A549 (cell line): ENCODE results near the gene ABI3. TPM values are rescaled to one million over a fixed set of nuclear protein-coding genes. Genes with fewer than 3 reads are reported as not detected.

ENCODE experiments used
- ATAC-seq, 2 experiments: fragments of 200-7000 bp in 1 of 2; fragments of >200 bp in 1 of 2; cut with Nextera tagmentation in 1 of 2; cut with Tn5 transposase in 1 of 2; 3 replicates each; pipeline versions ENCODE4 v1.8.0 to v1.9.1; 2018 to 2020; ENCODE audit warnings: mild to moderate bottlenecking in 1 of 2, moderate library complexity in 1 of 2
- CTCF ChIA-PET: fragments of 300-600 bp; sonication (Branson Sonifier 250); formaldehyde crosslinking; extraction: SDS; loops from one replicate; lab custom pipeline; 2021; ENCODE audit warnings: antibody characterized with exemption, inconsistent platforms; lab: Yijun Ruan, JAX
- POLR2A ChIA-PET: fragments of 350-600 bp; formaldehyde crosslinking; extraction: SDS; loops from one replicate; lab custom pipeline; 2021; ENCODE audit warnings: antibody characterized with exemption, inconsistent platforms; lab: Yijun Ruan, JAX
- DNase-seq, 2 experiments: peaks; one replicate each; pipeline versions ENCODE4 v3.0.0 to v3.0.0-alpha.2; 2011 to 2016; ENCODE audit warnings: low read depth in 1 of 2, low spot score in 1 of 2
- FAIRE-seq: peaks from 2 replicates; lab custom pipeline; 2011; peaks lifted over from hg19 to GRCh38; lab: Jason Lieb, UNC
- H3K27ac ChIP-seq, 2 experiments: fragments of >200 bp; sonication (Bioruptor Twin); formaldehyde crosslinking; 3 replicates each; pipeline ENCODE4 v1.5.1; 2016 to 2017
- H3K4me1 ChIP-seq: fragments of >200 bp; sonication (Bioruptor Twin); formaldehyde crosslinking; 3 replicates; pipeline ENCODE4 v1.6.1; 2016
- H3K4me2 ChIP-seq: fragments of >200 bp; sonication (Bioruptor Twin); formaldehyde crosslinking; 3 replicates; pipeline ENCODE4 v1.6.1; 2016
- H3K4me3 ChIP-seq: fragments of >200 bp; sonication (Bioruptor Twin); formaldehyde crosslinking; 3 replicates; pipeline ENCODE4 v1.5.1; 2016
- H3K9me3 ChIP-seq: fragments of >200 bp; sonication (Bioruptor Twin); formaldehyde crosslinking; 3 replicates; pipeline ENCODE4 v1.6.1; 2016
- BHLHE40 ChIP-seq: IDR thresholded peaks from 2 replicates; pipeline ENCODE4 v1.6.1; 2012; ENCODE audit warnings: low read depth, low read length, inconsistent platforms
- CBX2 ChIP-seq: fragments of 200-600 bp; sonication (generic); IDR thresholded peaks from 2 replicates; pipeline ENCODE4 v1.6.1; 2016; ENCODE audit warnings: low read depth, mild to moderate bottlenecking, borderline replicate concordance
- CEBPB ChIP-seq, 2 experiments: fragments of >200 bp in 1 of 2; sonication (Bioruptor Twin) in 1 of 2; formaldehyde crosslinking in 1 of 2; IDR thresholded peaks; 2 replicates each; pipeline ENCODE4 v1.6.1; 2012 to 2016
- CHD2 ChIP-seq: fragments of 150-350 bp; IDR thresholded peaks from 2 replicates; pipeline ENCODE4 v1.6.1; 2014; ENCODE audit warnings: low read length; ENCODE audit not compliant: partially characterized antibody
- CTCF ChIP-seq: fragments of >200 bp; sonication (Bioruptor Twin); formaldehyde crosslinking; IDR thresholded peaks from 3 replicates; pipeline ENCODE4 v1.5.1; 2016
- EHF ChIP-seq: fragments of 250-450 bp; sonication (Bioruptor Pico); IDR thresholded peaks from 2 replicates; pipeline ENCODE4 v1.5.0; 2020; ENCODE audit warnings: mild to moderate bottlenecking
- EHMT2 ChIP-seq: fragments of 200-600 bp; sonication (generic); IDR thresholded peaks from 2 replicates; pipeline ENCODE4 v1.6.1; 2016; ENCODE audit warnings: antibody characterized with exemption, low read depth, mild to moderate bottlenecking, moderate library complexity
- ELK1 ChIP-seq: fragments of 150-350 bp; IDR thresholded peaks from 2 replicates; pipeline ENCODE4 v1.6.1; 2014; ENCODE audit warnings: low read depth, mild to moderate bottlenecking, low read length
- EP300 ChIP-seq, 2 experiments: fragments of >200 bp; sonication (Bioruptor Twin); formaldehyde crosslinking; IDR thresholded peaks; 2 replicates in 1 of 2; 3 replicates in 1 of 2; pipeline ENCODE4 v1.6.1; 2016 to 2017
- ESRRA ChIP-seq: fragments of 150-350 bp; IDR thresholded peaks from 2 replicates; pipeline ENCODE4 v1.6.1; 2014; ENCODE audit warnings: mild to moderate bottlenecking, low read length, borderline replicate concordance
- FOXS1 ChIP-seq: fragments of 250-450 bp; sonication (Bioruptor Pico); IDR thresholded peaks from 2 replicates; pipeline ENCODE4 v1.5.0; 2020; ENCODE audit warnings: mild to moderate bottlenecking, moderate library complexity
- HMGXB4 ChIP-seq: fragments of 250-450 bp; sonication (Bioruptor Pico); IDR thresholded peaks from 2 replicates; pipeline ENCODE4 v1.5.0; 2021; ENCODE audit warnings: mild to moderate bottlenecking, moderate library complexity, borderline replicate concordance
- HOXA7 ChIP-seq: fragments of 250-450 bp; sonication (Bioruptor Pico); IDR thresholded peaks from 2 replicates; pipeline ENCODE4 v1.5.0; 2020; ENCODE audit warnings: mild to moderate bottlenecking, moderate library complexity
- HOXB5 ChIP-seq: fragments of 250-450 bp; sonication (Bioruptor Pico); IDR thresholded peaks from 2 replicates; pipeline ENCODE4 v1.5.0; 2020; ENCODE audit warnings: mild to moderate bottlenecking, moderate library complexity
- KDM1A ChIP-seq: fragments of 200-600 bp; sonication (generic); IDR thresholded peaks from 2 replicates; pipeline ENCODE4 v1.6.1; 2016; ENCODE audit warnings: low read depth, mild to moderate bottlenecking
- KDM5A ChIP-seq: fragments of 200-600 bp; sonication (generic); IDR thresholded peaks from 2 replicates; pipeline ENCODE4 v1.6.1; 2016; ENCODE audit warnings: antibody characterized with exemption, mild to moderate bottlenecking
- MAFK ChIP-seq: fragments of 450-650 bp; IDR thresholded peaks from 2 replicates; pipeline ENCODE4 v1.6.1; 2014; ENCODE audit not compliant: partially characterized antibody
- NFE2L2 ChIP-seq: fragments of 150-350 bp; conservative IDR thresholded peaks from 2 replicates; pipeline ENCODE4 v1.6.1; 2014; ENCODE audit warnings: low read length
- PHF8 ChIP-seq: fragments of 200-600 bp; sonication (generic); IDR thresholded peaks from 2 replicates; pipeline ENCODE4 v1.6.1; 2016; ENCODE audit warnings: low read depth, mild to moderate bottlenecking, antibody characterized with exemption, moderate library complexity, borderline replicate concordance
- POLR2A ChIP-seq: IDR thresholded peaks from 2 replicates; pipeline ENCODE4 v1.6.1; 2012; ENCODE audit warnings: mild to moderate bottlenecking, low read length
- POLR2AphosphoS2 ChIP-seq: conservative IDR thresholded peaks from 2 replicates; pipeline ENCODE4 v1.6.1; 2012; ENCODE audit warnings: low read length, improper control_type of control experiment, inconsistent platforms
- RFX5 ChIP-seq: fragments of 450-650 bp; IDR thresholded peaks from 2 replicates; pipeline ENCODE4 v1.7.1; 2014; ENCODE audit warnings: antibody characterized with exemption, mild to moderate bottlenecking, moderate library complexity
- SREBF2 ChIP-seq: fragments of 450-650 bp; IDR thresholded peaks from 2 replicates; pipeline ENCODE4 v1.6.1; 2014; ENCODE audit warnings: mild to moderate bottlenecking, moderate library complexity
- TP53 ChIP-seq: fragments of 250-450 bp; sonication (Bioruptor Pico); IDR thresholded peaks from 2 replicates; pipeline ENCODE4 v1.5.0; 2021; ENCODE audit warnings: mild to moderate bottlenecking, moderate library complexity
- USF2 ChIP-seq: fragments of 450-650 bp; IDR thresholded peaks from 2 replicates; pipeline ENCODE4 v1.6.1; 2014; ENCODE audit warnings: antibody characterized with exemption
- ZSCAN20 ChIP-seq: fragments of 250-450 bp; sonication (Bioruptor Pico); IDR thresholded peaks from 2 replicates; pipeline ENCODE4 v1.8.0; 2022; ENCODE audit warnings: mild to moderate bottlenecking, moderate library complexity
- WGBS: methylation state at CpG from one replicate; pipeline ENCODE4 v1.1.6; 2017; ENCODE audit errors: missing lambda C conversion rate; 5-methylcytosine and 5-hydroxymethylcytosine counted together
- polyA plus RNA-seq, 4 experiments: library from polyadenylated mRNA; depleted of rRNA in 3 of 4; stranded (reverse); fragments of >200 nt; fragmentation: RNase III in 1 of 4; extraction: RNeasy Plus Mini Kit Qiagen cat#74134 plus additional on column Dnase treatment in 1 of 4; gene quantifications; 2 replicates in 3 of 4; 3 replicates in 1 of 4; pipeline ENCODE4 v1.2.3, GENCODE V29; 2011 to 2017

The ABI3 gene
- polyA plus RNA-seq, 2 of the 4 experiments (the other 2 are of a cell fraction) = not detected

- Histone ChIP-seq H3K4me3 (no peak overlapping the region), H3K4me2 (no peak overlapping the region), H3K4me1 (peaks cover 5% of the 10 kb centered on the region; the same call in 1 of the 3 replicates), H3K27ac (no peak overlapping the region), H3K9me3 (no peaks in the 10 kb centered on the region)
- WGBS = 70% methylated on average over 12 of the region's 12 CpGs
- ChIA-PET CTCF (interaction anchor here (0.7 to 13.5 kb wide), 6 partner anchors 12 to 410 kb away, joined by 3 to 161 read pairs (median 4); partner anchors contain the start of gene PHOSPHO1), POLR2A (interaction anchor here (0.6 kb wide), 1 partner anchor 216 kb away, joined by 4 read pairs; no protein-coding TSS in a partner anchor)
- DNase-seq (no peak), ATAC-seq (no peak), FAIRE-seq (no peak)
- TF ChIP-seq ZSCAN20 (CRISPR knock-in tag) (no peak), HMGXB4 (CRISPR knock-in tag) (no peak), EP300 (IDR thresholded peaks at IDR 0.05) (no peak), USF2 (no peak), POLR2A (no peak), FOXS1 (no peak), CHD2 (no peak), HOXA7 (CRISPR knock-in tag) (no peak), CBX2 (no peak), NFE2L2 (no peak), TP53 (CRISPR knock-in tag) (no peak), EHF (CRISPR knock-in tag) (no peak), HOXB5 (CRISPR knock-in tag) (no peak), ESRRA (no peak), BHLHE40 (no peak), CTCF (no peak), SREBF2 (no peak), KDM1A (no peak), RFX5 (no peak)
These were observed 4.3 kb downstream of the ABI3 start for GRCh38 chr17:49214676-49215360.

- Histone ChIP-seq H3K27ac (no peak overlapping the region), H3K4me1 (peaks cover 5% of the 10 kb centered on the region; the same call in 1 of the 3 replicates), H3K4me3 (no peak overlapping the region), H3K4me2 (no peak overlapping the region), H3K9me3 (no peaks in the 10 kb centered on the region)
- CTCF ChIA-PET = interaction anchor here (1.5 to 13.5 kb wide), 3 partner anchors 11 to 36 kb away, joined by 3 to 161 read pairs (median 5); partner anchors contain the start of gene PHOSPHO1
- DNase-seq (no peak), ATAC-seq (no peak), FAIRE-seq (no peak)
- 91% methylated on average over 12 of the region's 13 CpGs for WGBS
- POLR2A ChIA-PET = interaction anchor here (0.6 kb wide), 1 partner anchor 23 kb away, joined by 3 read pairs; no protein-coding TSS in a partner anchor
- TF ChIP-seq MAFK (no peak), PHF8 (no peak), KDM5A (no peak), CEBPB (IDR thresholded peaks at IDR 0.05) (no peak), NFE2L2 (no peak), ELK1 (no peak), EHMT2 (no peak), POLR2AphosphoS2 (no peak)
These were observed 6.0 kb downstream of the ABI3 start for GRCh38 chr17:49216482-49216881.
